H9 (cell line): Measurements from ENCODE around the gene FOXI1. TPM values are rescaled to one million over a fixed set of nuclear protein-coding genes. Genes with fewer than 3 reads are reported as not detected.

Experiments
- DNase-seq: peaks from one replicate; pipeline ENCODE4 v3.0.0-alpha.2; 2017
- H2AFZ ChIP-seq: one replicate; pipeline ENCODE4 v1.6.1; 2013; ENCODE audit warnings: mild to moderate bottlenecking, low read length, control low read depth, moderate library complexity
- H2AK5ac ChIP-seq: 2 replicates; pipeline ENCODE4 v1.6.1; 2013; ENCODE audit warnings: low read length, control low read depth, mixed read lengths; ENCODE audit not compliant: insufficient read length
- H2BK120ac ChIP-seq: one replicate; pipeline ENCODE4 v1.6.1; 2013; ENCODE audit warnings: low read depth, mild to moderate bottlenecking, low read length, control low read depth, inconsistent platforms; ENCODE audit not compliant: poor library complexity, severe bottlenecking
- H2BK12ac ChIP-seq: 2 replicates; pipeline ENCODE4 v1.6.1; 2013; ENCODE audit warnings: low read length, control low read depth, mixed read lengths, low read depth; ENCODE audit not compliant: insufficient read length
- H2BK15ac ChIP-seq: 2 replicates; pipeline ENCODE4 v1.6.1; 2013; ENCODE audit warnings: low read depth, low read length, control low read depth
- H2BK20ac ChIP-seq: one replicate; pipeline ENCODE4 v1.6.1; 2013; ENCODE audit warnings: low read depth, mild to moderate bottlenecking, low read length, control low read depth, inconsistent platforms; ENCODE audit not compliant: poor library complexity, severe bottlenecking
- H2BK5ac ChIP-seq: 2 replicates; pipeline ENCODE4 v1.6.1; 2013; ENCODE audit warnings: low read length, control low read depth, mixed read lengths; ENCODE audit not compliant: insufficient read length
- H3K14ac ChIP-seq: 2 replicates; pipeline ENCODE4 v1.6.1; 2013; ENCODE audit warnings: low read length, control low read depth; ENCODE audit not compliant: insufficient read depth
- H3K18ac ChIP-seq: 2 replicates; pipeline ENCODE4 v1.6.1; 2013; ENCODE audit warnings: low read depth, mild to moderate bottlenecking, mixed read lengths, low read length, control low read depth; ENCODE audit not compliant: insufficient read length
- H3K23ac ChIP-seq: 2 replicates; pipeline ENCODE4 v1.6.1; 2013; ENCODE audit warnings: low read length, control low read depth, mixed read lengths, low read depth; ENCODE audit not compliant: insufficient read length
- H3K23me2 ChIP-seq: 2 replicates; pipeline ENCODE4 v1.6.1; 2013; ENCODE audit warnings: low read depth, mild to moderate bottlenecking, mixed read lengths, low read length, control low read depth; ENCODE audit not compliant: insufficient read length, poor library complexity, severe bottlenecking
- H3K27ac ChIP-seq: 2 replicates; pipeline ENCODE4 v1.5.1; 2013; ENCODE audit warnings: low read length, control low read depth, mixed read lengths, low read depth; ENCODE audit not compliant: insufficient read length
- H3K27me3 ChIP-seq: 2 replicates; pipeline ENCODE4 v1.6.1; 2013; ENCODE audit warnings: low read length, control low read depth, inconsistent platforms; ENCODE audit not compliant: insufficient read depth
- H3K4ac ChIP-seq: 2 replicates; pipeline ENCODE4 v1.6.1; 2013; ENCODE audit warnings: low read depth, mild to moderate bottlenecking, control low read depth, inconsistent platforms, low read length, moderate library complexity
- H3K4me1 ChIP-seq: 2 replicates; pipeline ENCODE4 v1.6.1; 2013; ENCODE audit warnings: low read length, control low read depth, inconsistent platforms; ENCODE audit not compliant: insufficient read depth
- H3K4me2 ChIP-seq: 2 replicates; pipeline ENCODE4 v1.6.1; 2013; ENCODE audit warnings: low read length, control low read depth, mixed read lengths; ENCODE audit not compliant: insufficient read length, insufficient read depth
- H3K56ac ChIP-seq: 2 replicates; pipeline ENCODE4 v1.6.1; 2013; ENCODE audit warnings: low read depth, mild to moderate bottlenecking, mixed read lengths, low read length, control low read depth; ENCODE audit not compliant: insufficient read length
- H3K79me1 ChIP-seq: 2 replicates; pipeline ENCODE4 v1.6.1; 2013; ENCODE audit warnings: low read depth, mild to moderate bottlenecking, moderate library complexity, low read length, control low read depth, inconsistent platforms; ENCODE audit not compliant: insufficient read depth, poor library complexity, severe bottlenecking
- H3K79me2 ChIP-seq: 2 replicates; pipeline ENCODE4 v1.6.1; 2013; ENCODE audit warnings: low read length, control low read depth, inconsistent platforms; ENCODE audit not compliant: insufficient read depth
- H3K9ac ChIP-seq: 2 replicates; pipeline ENCODE4 v1.6.1; 2013; ENCODE audit warnings: low read length, control low read depth, mixed read lengths; ENCODE audit not compliant: insufficient read length; ENCODE audit errors: extremely low read depth
- H3K9me3 ChIP-seq: one replicate; pipeline ENCODE4 v1.6.1; 2013; ENCODE audit warnings: low read depth, low read length, inconsistent platforms; ENCODE audit not compliant: control insufficient read depth
- H3T11ph ChIP-seq: one replicate; pipeline ENCODE4 v1.6.1; 2013; ENCODE audit warnings: mild to moderate bottlenecking, low read length, control low read depth, inconsistent platforms
- H4K20me1 ChIP-seq: one replicate; pipeline ENCODE4 v1.6.1; 2013; ENCODE audit not compliant: control insufficient read depth, insufficient read length, insufficient read depth
- H4K5ac ChIP-seq: 2 replicates; pipeline ENCODE4 v1.6.1; 2013; ENCODE audit warnings: low read depth, mild to moderate bottlenecking, mixed read lengths, low read length, control low read depth; ENCODE audit not compliant: insufficient read length
- H4K8ac ChIP-seq: replicated peaks from 2 replicates; pipeline ENCODE4 v1.6.1; 2013; ENCODE audit warnings: low read length, control low read depth, mixed read lengths, low read depth; ENCODE audit not compliant: insufficient read length
- H4K91ac ChIP-seq: 2 replicates; pipeline ENCODE4 v1.6.1; 2013; ENCODE audit warnings: low read depth, mild to moderate bottlenecking, moderate library complexity, mixed read lengths, low read length, control low read depth; ENCODE audit not compliant: insufficient read length
- H3K27ac Mint-ChIP-seq, 3 experiments: 2 replicates in 2 of 3; 3 replicates in 1 of 3; pipeline ENCODE4 v1.8.0; 2020 to 2021; ENCODE audit warnings: mixed read lengths in 3 of 3, mild to moderate bottlenecking in 1 of 3, moderate library complexity in 1 of 3
- H3K27me3 Mint-ChIP-seq: 2 replicates; pipeline ENCODE4 v1.8.0; 2021; ENCODE audit warnings: low read depth, mild to moderate bottlenecking, moderate library complexity, mixed read lengths
- H3K36me3 Mint-ChIP-seq, 3 experiments: 2 replicates in 2 of 3; 3 replicates in 1 of 3; pipeline ENCODE4 v1.8.0; 2020 to 2021; ENCODE audit warnings: low read depth in 3 of 3, mixed read lengths in 3 of 3; ENCODE audit not compliant: insufficient read depth in 1 of 3
- H3K4me1 Mint-ChIP-seq, 2 experiments: 2 replicates each; pipeline ENCODE4 v1.8.0; 2020; ENCODE audit warnings: mixed read lengths in 2 of 2
- H3K4me3 Mint-ChIP-seq, 2 experiments: 2 replicates in 1 of 2; 3 replicates in 1 of 2; pipeline ENCODE4 v1.8.0; 2020 to 2021; ENCODE audit warnings: mild to moderate bottlenecking in 2 of 2, mixed read lengths in 2 of 2, moderate library complexity in 1 of 2
- H3K9me3 Mint-ChIP-seq, 2 experiments: 2 replicates in 1 of 2; 3 replicates in 1 of 2; pipeline ENCODE4 v1.8.0; 2020; ENCODE audit warnings: mild to moderate bottlenecking in 2 of 2, mixed read lengths in 2 of 2, moderate library complexity in 1 of 2
- CTCF ChIP-seq: fragments of 200-600 bp; sonication (generic); conservative IDR thresholded peaks from 3 replicates; pipeline ENCODE4 v1.8.0; 2021; ENCODE audit warnings: antibody characterized with exemption, mild to moderate bottlenecking
- total RNA-seq: library from RNA; stranded (reverse); gene quantifications from 2 replicates; pipeline ENCODE4 v1.2.1, GENCODE V29; 2021

The FOXI1 gene
- total RNA-seq, 1 experiment from 2014 or later: not detected

GRCh38 chr5:170067152-170067551 lies 38.5 kb upstream of the FOXI1 start:
- Histone ChIP-seq H3K79me2 (no peaks in the 10 kb centered on the region), H4K20me1 (no peaks in the 10 kb centered on the region), H4K8ac (no peak overlapping the region), H3K27ac (no peak overlapping the region), H3K23me2 (no peaks in the 10 kb centered on the region), H2BK120ac (no peak overlapping the region), H4K5ac (no peak overlapping the region), H3K4ac (no peak overlapping the region), H3K56ac (no peak overlapping the region), H4K91ac (no peak overlapping the region), H3K23ac (no peak overlapping the region), H3K4me2 (no peak overlapping the region), H3K18ac (no peak overlapping the region), H3K9ac (no peak overlapping the region), H3K27me3 (no peaks in the 10 kb centered on the region), H2BK15ac (no peak overlapping the region), H3K4me1 (no peaks in the 10 kb centered on the region; the same call in 1 of the 2 replicates), H2BK20ac (no peak overlapping the region), H3K9me3 (no peaks in the 10 kb centered on the region), H2AFZ (no peak overlapping the region), H2AK5ac (no peak overlapping the region), H3K14ac (no peak overlapping the region), H3T11ph (no peak overlapping the region), H2BK5ac (no peak overlapping the region), H3K79me1 (no peaks in the 10 kb centered on the region), H2BK12ac (no peak overlapping the region)
- Mint-ChIP-seq H3K27ac (no peak overlapping the region), H3K27me3 (no peaks in the 10 kb centered on the region), H3K36me3 (no peaks in the 10 kb centered on the region), H3K4me3 (no peak overlapping the region), H3K9me3 (no peaks in the 10 kb centered on the region), H3K4me1 (peaks cover 18 to 23% of the 10 kb centered on the region in 2 experiments)
- no peak for TF ChIP-seq CTCF
- no peak for DNase-seq
